HUDEP-2 (cell line): ENCODE data around the gene URAD.
"Not testable (repeated sequence)": the region's sequence is repeated elsewhere in the genome, so short reads cannot be mapped to it uniquely, and the experiment has no call there.

Experiments used
- DNase-seq, 76 experiments: peaks; one replicate each; lab custom pipeline; 2025; ENCODE audit not compliant: unreplicated experiment in 76 of 76; lab: John Stamatoyannopoulos, UW

The URAD gene

DNA sequence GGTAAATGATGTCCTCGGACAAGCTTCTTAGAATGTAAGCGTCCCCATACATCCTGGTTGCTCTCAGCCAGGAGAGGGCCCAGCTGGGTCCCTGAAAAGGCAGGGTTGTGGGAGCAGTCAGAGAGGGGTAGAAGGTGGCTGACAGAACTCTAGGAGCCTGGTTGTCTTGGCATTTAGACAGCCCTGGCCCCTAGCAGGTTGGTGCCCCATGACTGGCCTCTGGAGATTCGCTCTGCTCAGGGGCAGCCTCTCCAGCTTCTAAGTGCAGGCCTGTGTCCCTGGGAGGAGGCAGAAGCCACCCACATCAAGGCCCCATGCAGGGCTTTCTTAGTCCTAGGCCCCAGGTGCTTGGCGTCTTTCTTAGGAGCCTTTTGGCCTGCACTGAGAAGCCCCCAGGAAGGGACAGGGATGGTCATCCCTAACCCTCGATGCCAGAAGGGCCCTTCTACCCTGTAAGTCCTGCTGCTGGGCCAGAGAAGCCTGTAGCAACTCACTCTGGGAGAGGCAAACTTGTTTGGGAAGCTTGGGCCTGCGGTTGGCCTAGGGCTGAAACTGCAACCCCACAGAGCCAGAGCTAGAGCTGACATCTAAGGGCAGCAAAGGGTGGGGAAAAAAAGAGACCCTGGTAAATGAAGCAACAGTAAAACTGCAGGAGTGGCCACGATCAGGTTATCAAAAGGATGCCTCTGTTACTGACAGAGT lies 16.6 kb downstream of the URAD start:
- DNase-seq = no peak

DNA sequence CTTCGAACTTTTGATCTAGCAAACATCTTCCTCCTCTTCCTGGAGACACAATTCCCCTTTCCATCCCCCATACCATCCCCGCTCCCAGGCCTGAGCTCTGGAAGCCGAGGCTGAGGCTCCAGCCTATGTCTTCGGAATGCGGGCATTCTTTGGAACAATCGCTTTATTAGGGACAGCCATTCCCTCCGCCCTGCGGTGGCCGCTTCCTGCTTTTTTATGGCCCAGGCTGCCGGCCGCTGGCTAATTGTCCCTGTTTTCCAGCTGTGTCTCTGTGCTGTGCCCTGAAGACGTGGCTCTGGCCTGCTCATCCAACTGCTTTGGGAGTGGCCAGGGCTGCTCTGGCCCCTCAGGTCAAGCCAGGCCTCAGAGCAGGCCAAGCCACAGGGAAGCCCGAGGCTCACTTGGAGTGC lies 17.3 kb downstream of the URAD start:
- no peak for DNase-seq

DNA sequence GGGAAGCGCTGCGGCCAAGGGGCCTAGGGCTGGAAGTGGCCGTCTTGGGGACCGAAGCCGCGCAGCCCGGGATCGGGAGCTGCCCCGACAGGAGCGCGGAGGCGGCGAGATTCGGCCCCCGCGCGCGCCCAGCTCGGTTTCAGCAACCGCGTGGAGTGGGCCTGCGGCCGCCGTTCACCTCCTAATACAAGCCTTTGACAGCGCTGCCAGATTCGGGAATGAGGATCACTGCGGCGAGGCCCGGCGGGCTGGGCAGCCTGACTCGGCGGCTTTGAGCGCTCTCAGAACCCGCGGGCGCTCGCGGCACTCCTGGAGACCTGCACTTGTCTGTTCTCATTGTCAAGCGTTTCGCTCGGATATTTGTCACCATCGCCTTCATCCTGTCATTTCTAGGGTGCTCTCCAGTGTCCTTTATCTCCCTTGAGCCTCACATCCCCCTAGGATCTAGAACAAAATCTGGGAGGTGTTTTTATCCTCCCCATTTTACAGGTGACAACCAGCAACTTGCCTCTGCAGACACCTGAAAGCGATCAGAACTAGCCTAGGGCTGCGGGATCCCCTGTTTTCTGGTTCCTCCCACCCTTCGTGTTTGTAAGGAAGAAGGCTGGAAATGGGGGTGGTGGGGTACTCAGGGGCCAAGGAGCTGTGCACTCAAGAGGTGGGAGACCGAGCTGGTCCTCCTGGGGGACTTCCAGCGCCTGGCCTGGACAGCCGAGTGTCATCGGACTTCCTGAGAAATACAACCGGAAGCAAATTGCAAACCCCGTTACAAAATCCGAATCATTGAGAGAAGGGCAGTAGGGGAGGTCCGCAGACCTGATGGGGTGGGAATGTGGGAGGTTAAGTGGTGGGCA lies 17.9 kb downstream of the URAD start:
- DNase-seq = no peak

DNA sequence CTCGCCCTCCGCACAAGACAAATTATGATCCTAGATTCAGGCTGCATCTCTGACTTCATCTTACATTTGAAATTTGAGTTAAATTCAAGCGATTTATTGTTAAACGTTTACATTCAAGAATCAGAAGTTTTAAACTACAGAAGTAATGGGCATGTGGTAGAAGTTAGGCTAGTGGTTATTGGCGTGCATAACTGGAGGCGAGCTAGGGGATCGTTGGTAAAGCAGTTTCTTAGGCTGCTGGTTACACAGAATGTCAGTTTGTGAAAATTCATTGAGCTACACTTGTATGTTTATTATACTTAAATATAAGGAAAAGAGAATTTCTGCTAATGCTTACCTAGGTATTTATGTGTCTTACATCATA lies 18.6 kb downstream of the URAD start:
- no peak for DNase-seq

DNA sequence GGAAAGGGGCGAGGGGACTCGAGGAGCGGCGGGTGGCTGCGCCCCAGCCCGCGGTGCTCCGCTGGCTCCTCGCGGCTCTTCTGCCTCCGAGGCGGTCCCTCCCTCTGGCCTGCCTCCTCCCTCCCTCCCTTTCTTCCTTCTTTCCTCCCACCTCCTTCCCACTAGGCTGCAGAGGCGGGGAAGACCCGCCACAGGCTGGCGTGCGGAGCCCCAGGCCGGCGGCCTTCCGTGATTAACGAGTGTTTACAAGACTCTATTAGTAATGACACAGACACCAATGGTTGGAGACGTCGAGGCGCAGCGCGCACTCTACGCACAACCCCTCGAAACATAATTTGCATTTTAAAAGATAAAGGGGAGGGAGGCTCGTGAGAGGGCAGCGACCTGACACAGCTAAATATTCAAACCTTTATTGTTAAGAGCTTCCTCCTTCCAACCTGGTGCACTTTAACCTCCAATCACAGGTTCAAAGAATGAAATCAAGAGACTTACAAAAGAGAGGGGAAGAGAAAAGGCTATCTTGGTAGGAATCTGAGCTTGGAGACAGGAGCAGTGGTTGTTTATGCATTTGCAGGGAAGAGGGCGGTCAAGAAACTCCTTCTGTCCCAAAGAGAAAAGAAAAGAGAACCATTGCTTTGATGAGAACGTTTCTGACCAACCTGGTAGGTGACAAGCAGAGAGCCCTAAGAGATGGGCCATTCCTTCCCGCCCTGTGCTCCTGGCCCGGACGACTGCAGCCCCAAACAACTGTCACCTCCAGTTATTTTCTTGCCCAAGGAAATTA lies 19.2 kb downstream of the URAD start, which contains the start of gene CDX2:
CDX2 (minus strand) TSS at position 234 of the 784 bp plus-strand sequence. CDS start 309 bp downstream, outside the sequence.
- no peak for DNase-seq

DNA sequence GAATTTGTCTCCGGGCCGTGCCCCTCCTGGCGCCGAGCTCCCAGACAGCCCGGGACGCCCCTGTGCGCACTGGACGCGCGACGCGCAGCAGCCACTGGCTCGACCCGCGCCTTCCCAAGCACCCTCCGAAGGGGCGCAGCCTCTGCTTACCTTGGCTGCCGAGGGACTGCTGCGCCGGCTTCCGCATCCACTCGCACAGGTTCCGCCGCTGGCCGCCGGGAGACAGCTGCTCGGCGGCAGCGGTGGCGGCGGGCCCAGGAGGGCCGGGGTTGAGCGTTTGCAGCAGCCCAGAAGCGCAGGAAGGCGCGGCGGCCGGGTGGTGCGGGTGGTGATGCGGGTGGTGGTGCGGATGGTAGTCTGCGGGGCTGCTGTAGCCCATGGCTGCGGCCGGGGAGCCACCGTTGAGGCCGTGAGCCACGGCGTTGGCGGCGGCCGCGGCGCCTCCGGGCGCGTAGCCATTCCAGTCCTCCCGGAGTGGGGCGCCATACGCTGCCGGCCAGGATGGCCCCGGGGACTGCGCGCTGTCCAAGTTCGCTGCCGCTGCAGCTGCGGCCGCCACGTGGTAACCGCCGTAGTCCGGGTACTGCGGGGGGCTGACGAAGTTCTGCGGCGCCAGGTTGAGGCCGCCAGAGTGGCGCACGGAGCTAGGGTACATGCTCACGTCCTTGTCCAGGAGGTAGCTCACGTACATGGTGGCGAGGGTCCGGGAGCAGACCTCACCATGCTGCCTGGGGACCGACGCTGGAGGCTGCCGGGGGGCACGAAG lies 20.0 kb downstream of the URAD start:
- DNase-seq = no peak

DNA sequence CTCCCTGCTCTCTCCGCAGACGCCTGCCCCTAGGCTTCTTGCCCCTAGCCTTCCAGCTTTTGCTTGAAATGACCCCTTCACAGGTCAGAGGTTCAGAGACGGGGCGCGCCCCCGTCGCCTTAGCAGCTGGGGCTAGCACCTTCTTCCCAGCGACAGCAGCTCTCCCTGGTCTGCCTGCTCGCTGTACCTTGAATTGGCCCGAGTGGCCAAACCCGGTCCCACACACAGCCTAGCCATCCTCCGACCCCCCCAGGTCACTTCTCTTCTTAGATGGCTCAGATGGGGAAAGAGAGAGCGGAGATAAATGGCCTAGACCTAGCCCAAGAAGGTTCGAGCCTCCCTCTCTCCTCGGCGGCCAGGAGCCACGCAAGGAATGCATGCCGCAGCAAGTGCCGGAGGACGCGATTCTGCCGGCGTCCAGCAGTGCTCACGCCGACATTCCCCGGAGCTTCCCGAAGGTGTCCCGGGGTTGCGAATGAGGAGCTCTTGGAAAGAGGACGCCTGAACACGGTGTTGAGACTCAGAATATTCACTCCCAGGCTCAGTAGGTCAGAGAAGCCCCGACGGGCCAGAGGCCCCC lies 20.7 kb downstream of the URAD start:
- DNase-seq = no peak

DNA sequence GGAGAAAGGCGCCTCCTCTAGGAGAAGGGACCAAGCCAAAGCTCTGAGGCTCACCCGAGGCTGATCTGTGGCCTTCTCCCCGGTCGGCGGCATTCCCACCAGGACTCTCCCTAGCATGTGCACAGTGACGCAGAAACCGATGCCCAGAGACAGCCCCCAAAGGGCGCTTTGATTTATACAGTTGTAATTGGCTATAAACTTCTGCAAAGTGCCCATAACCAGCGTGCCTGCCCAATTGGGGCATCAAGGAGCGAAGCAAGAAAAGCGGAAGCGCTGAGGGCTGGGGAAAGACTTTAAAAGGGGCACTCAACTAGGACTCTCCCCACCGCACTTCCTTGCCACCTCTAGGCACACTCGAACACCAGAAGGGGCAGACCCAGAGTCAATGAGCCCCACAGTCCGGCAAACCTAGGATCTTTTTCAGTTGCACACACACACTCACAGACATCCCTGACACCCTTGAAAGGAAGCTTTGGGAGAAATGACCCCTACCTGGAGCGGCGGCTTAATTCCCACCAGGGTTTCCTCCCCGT lies 21.2 kb downstream of the URAD start:
- DNase-seq = no peak

DNA sequence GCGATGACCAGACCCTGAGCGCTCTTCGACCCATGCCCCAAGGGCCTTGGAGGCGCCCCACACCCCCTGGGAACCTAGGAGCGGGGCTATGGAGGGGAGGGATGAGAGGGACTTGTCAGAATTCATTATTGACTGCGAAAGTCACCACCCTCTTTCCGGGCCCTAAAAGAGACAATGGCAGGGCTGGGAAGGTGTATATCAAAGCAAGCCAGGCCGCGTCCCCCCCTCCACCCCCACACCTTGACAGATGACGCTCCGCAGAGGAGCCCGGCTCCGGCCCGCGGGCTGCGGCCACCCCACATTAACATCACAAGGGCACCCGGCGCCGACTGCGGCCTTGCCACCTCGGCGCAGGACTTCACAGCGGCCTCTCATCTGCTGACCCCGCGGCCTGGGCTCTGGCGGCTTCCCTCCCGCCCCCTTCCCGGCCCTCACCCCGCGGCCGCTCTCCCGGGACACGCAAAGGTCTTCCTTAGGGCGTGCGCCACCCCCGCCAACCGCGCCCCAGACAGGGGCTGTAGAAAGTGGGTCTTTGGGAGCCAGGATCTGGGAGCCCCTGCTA lies 21.8 kb downstream of the URAD start:
- no peak for DNase-seq

DNA sequence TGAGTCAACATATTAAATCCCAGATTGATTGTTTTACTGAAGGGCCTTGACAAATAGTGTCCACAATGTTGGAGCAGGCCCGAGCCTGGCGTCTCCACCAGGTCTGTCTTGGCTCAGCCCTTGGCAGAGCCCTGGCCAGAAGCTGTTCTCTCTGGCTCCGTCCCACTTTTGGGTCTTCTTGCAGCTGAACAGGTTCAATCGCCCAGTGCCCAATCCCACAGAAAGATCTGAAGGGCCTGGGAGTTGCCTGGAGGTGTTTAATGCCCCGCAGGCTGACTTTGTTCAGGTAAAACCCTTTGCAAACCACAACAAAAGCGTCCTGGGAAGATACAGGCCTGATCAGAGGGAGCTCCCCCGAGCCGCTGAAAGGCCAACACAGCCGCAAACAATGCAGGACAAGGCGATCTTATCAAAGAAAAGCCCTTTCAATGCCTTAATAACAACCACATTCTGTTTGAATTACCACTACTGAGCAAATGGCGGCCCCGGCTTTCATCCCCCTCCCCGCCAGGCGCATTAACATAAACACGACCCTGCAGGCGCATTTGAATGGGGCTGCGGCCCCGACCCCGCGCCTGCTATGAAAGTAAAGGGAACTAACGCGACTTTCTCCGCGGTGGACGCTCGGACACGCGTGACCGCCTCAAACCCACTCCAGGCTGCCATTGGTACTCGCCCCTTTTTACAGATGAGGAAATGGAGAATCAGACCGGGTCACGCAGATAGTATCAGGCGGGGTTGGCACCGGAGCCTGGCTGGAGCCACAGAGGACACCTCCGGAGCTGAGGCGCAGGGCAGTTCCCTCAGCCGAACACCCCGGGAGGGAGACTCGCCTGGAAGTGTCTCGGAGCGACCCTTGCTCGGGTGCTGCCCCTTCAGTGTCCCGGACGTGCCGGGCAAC lies 22.5 kb downstream of the URAD start:
- no peak for DNase-seq

DNA sequence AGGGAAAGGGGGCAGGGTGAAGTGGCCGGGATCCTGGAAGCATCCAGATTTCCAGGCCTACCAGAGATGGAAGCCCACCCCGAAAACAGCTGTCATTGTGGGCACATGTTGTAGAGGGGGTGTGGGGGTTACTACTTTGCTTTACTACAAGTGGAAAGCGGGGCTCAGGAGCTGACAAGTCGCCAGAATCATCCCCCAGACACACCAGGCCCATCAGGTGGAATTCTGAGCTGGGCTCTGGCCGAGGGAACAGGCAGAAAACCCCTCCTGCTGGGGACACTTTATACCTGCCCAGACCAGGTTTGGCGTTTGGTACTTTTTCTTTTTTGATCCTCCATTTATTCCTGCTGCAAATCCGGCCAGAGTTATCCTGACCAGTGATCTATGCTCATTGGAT lies 23.2 kb downstream of the URAD start:
- no peak for DNase-seq

DNA sequence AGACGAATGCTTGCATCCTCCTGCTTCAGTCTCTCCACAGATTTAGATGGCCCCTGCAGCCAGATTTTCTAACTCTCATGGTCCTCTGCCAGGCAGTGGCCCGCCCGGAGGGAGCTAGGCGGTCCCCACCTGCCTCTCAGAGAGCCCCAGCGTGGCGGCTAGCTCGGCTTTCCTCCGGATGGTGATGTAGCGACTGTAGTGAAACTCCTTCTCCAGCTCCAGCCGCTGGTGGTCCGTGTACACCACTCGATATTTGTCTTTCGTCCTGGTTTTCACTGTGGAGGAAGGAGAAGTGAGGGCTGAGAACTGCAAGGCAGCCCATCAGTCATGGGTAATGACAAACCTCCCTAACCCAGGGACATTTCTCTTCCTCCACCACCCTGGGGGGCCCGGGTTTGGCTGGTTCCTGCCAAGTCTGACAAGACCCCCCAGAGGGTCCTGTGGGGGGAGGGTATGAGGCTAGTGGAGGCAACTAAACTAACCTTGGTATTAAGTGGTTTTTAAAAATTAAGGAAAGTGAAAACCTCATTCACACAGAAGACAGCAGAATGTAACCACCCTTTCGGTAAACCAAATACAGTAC lies 23.7 kb downstream of the URAD start:
- no peak for DNase-seq

DNA sequence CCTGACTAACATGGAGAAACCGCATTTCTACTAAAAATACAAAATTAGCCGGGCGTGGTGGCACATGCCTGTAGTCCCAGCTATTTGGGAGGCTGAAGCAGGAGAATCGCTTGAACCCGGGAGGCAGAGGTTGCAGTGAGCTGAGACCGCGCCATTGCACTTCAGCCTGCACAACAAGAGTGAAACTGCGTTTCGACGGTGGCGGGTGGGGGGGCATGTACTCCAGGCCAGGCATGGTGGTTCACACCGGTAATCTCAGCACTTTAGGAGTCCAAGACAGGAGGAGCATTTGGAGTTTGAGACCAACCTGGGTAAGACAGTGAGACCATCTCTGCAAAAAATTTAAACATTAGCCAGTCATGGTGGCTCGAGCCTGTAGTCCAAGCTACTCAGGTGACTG lies 24.3 kb downstream of the URAD start:
- not testable (repeated sequence) for DNase-seq

DNA sequence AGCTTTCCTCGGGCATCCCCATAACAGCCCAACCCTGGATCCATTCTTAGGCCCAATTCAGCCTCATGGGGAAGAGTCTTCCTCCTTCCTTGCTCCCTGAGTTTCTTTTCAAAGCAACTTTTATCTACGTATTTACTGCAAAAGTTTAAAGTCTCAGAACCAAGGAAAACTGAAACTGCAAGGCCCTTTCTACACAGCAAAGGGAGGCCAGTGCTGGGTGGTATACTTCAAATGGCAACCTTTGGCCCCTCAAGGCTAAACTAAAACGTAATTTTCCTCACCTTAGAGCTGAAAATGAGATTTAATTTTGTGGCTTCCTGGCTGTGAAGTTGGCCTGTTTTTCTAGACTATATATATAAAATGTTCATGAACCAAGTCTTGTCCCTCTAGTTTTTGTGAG lies 25.0 kb downstream of the URAD start:
- DNase-seq = no peak

DNA sequence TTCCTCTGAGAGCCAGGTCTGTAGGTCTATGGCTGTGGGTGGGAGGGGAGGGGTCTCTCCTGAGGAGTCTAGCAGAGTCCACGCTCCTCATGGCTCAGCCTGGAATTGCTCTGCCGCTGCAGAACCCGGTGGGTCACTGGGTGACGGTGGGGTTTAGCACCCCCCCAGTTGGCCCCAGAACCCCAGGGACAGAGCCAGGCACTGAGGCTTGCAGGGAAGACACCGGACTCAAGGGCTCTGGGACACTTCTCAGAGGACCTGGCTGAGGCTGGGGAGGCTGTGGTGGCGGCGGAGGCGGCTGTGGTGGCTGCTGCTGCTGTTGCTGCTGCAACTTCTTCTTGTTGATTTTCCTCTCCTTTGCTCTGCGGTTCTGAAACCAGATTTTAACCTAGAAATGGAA lies 25.5 kb downstream of the URAD start:
- no peak for DNase-seq

DNA sequence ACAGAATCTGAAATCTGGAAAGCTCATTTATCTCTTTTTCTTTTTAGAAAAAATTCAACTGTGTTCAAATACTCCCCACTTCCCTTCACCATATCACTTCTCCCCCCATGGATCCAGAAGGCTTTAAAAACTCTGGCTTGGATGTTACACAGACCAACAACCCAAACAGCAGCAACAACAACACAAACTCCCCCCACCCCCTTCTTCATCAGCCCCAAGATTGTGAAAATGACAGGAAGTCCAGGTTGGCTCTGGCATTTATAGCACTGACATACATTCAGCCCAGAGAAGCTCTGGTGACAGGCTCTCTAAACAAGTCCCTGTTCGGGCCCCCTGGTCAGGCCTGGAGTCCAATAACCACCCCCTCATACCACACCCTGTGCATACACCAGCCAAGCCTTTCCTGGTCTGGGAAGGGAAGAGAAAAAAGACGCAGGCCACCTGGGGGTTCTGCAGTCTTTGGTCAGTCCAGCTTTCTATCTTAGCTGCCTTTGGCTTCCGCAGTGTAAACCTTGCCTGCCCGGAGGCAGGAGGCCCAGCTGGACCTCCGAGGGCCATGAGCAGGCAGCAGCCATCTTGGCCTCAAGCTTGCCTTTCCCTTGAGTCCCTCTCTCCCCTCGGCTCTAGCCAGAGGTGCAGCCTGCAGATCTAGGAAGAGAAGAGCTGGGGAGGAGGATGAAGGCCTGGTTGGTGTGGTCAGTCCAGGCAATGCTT lies 26.2 kb downstream of the URAD start:
- DNase-seq = no peak

DNA sequence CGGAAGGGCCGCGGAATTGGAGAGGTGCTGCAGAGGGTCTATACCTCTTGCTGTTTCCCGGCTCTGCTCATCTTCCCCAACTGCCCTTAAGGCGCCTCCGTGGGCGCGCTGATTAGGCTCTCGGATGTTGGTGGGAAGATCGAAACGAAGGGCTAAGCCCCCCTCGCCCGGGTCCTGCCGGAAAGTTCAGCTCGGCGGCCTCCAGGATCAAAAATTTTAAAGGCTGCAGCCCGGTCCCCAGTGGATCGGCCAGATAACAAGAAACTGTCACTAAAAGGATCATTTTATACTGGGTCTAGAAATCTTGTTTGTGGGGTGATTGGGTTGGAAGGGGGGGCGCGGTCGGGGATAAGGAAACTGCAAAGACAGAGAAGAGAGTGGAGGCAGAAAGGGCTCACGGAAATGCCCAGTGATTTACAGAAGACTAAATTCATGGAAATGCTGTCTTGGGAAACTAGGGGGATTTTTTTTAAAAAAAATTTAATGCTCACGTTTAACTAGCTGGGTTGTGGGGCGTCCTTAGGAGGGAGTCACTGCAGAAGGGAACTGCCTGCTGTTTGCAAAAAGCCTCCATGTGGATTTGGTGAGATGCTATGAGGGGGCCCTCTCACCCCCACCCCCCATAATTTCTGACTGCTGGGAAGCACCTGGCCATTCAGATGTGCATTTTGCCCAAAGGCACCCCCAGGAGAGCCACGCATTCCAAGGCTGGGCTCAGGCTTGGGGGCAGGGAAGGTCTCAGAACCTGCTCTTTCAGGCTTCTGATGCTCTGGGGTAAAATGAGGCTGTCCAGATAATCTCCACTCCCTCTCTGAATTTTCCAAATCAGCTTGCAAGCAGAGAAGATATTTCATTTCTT lies 27.0 kb downstream of the URAD start:
- no peak for DNase-seq
